Measurements from ENCODE around the gene ZNF37A.
"Not testable (repeated sequence)": the region's sequence is repeated elsewhere in the genome, so short reads cannot be mapped to it uniquely, and the experiment has no call there.

Gene ZNF37A

GRCh38 chr10:38070501-38070900 is 23.6 kb upstream of the ZNF37A start:
- ChIA-PET POLR2A (no interaction called here), CTCF (no interaction called here)
- TF ChIP-seq SUZ12 (IDR thresholded peaks at IDR 0.05) (no peak), HDGF (IDR thresholded peaks at IDR 0.05; ENCODE audit: borderline replicate concordance) (no peak), ARNT (IDR thresholded peaks at IDR 0.05) (no peak), SP1 (IDR thresholded peaks at IDR 0.05) (no peak), NFRKB (IDR thresholded peaks at IDR 0.05) (no peak), ELF4 (IDR thresholded peaks at IDR 0.05) (no peak), FOXA1 (IDR thresholded peaks at IDR 0.05) (no peak), FOXM1 (IDR thresholded peaks at IDR 0.05; ENCODE audit: borderline replicate concordance) (no peak), ZNF384 (IDR thresholded peaks at IDR 0.05) (no peak), PKNOX1 (IDR thresholded peaks at IDR 0.05) (no peak), FOXK2 (IDR thresholded peaks at IDR 0.05) (no peak), BHLHE40 (IDR thresholded peaks at IDR 0.05; ENCODE audit: borderline replicate concordance) (no peak), TARDBP (IDR thresholded peaks at IDR 0.05) (no peak), LEF1 (IDR thresholded peaks at IDR 0.05; ENCODE audit: borderline replicate concordance) (no peak), CTBP1 (IDR thresholded peaks at IDR 0.05; ENCODE audit: borderline replicate concordance) (no peak), L3MBTL2 (conservative IDR thresholded peaks at IDR 0.05) (no peak)
- no peak for DNase-seq (ENCODE audit: extremely low spot score)

GRCh38 chr10:38072552-38072951 is 21.6 kb upstream of the ZNF37A start:
- TF ChIP-seq ARNT (IDR thresholded peaks at IDR 0.05) (no peak), L3MBTL2 (conservative IDR thresholded peaks at IDR 0.05) (no peak), ZNF384 (IDR thresholded peaks at IDR 0.05) (no peak), CTBP1 (IDR thresholded peaks at IDR 0.05; ENCODE audit: borderline replicate concordance) (no peak), FOXK2 (IDR thresholded peaks at IDR 0.05) (no peak), PKNOX1 (IDR thresholded peaks at IDR 0.05) (no peak), BHLHE40 (IDR thresholded peaks at IDR 0.05; ENCODE audit: borderline replicate concordance) (no peak), FOXA1 (IDR thresholded peaks at IDR 0.05) (no peak), TARDBP (IDR thresholded peaks at IDR 0.05) (no peak), SUZ12 (IDR thresholded peaks at IDR 0.05) (no peak), SP1 (IDR thresholded peaks at IDR 0.05) (no peak), HDGF (IDR thresholded peaks at IDR 0.05; ENCODE audit: borderline replicate concordance) (no peak), LEF1 (IDR thresholded peaks at IDR 0.05; ENCODE audit: borderline replicate concordance) (no peak), ELF4 (IDR thresholded peaks at IDR 0.05) (no peak)
- CTCF ChIA-PET: no interaction called here
- POLR2A ChIA-PET: interaction anchor here (0.7 kb wide), 1 partner anchor 20 kb away, joined by 3 read pairs; no protein-coding TSS in a partner anchor
- no peak for DNase-seq (ENCODE audit: extremely low spot score)

GRCh38 chr10:38076687-38077086 is 17.4 kb upstream of the ZNF37A start:
- DNase-seq (ENCODE audit: extremely low spot score): no peak
- CTCF ChIA-PET: no interaction called here
- POLR2A ChIA-PET: no interaction called here
- TF ChIP-seq FOXM1 (IDR thresholded peaks at IDR 0.05; ENCODE audit: borderline replicate concordance): no peak
- no peak for TF ChIP-seq NFRKB (IDR thresholded peaks at IDR 0.05)
- TF ChIP-seq BHLHE40 (IDR thresholded peaks at IDR 0.05; ENCODE audit: borderline replicate concordance): no peak
- TF ChIP-seq ARNT (IDR thresholded peaks at IDR 0.05): no peak
- TF ChIP-seq ZNF384 (IDR thresholded peaks at IDR 0.05): no peak
- TF ChIP-seq FOXA1 (IDR thresholded peaks at IDR 0.05): no peak
- TF ChIP-seq FOXK2 (IDR thresholded peaks at IDR 0.05): no peak
- no peak for TF ChIP-seq CTBP1 (IDR thresholded peaks at IDR 0.05; ENCODE audit: borderline replicate concordance)
- no peak for TF ChIP-seq SP1 (IDR thresholded peaks at IDR 0.05)
- no peak for TF ChIP-seq LEF1 (IDR thresholded peaks at IDR 0.05; ENCODE audit: borderline replicate concordance)
- TF ChIP-seq PKNOX1 (IDR thresholded peaks at IDR 0.05): no peak
- no peak for TF ChIP-seq HDGF (IDR thresholded peaks at IDR 0.05; ENCODE audit: borderline replicate concordance)
- TF ChIP-seq L3MBTL2 (conservative IDR thresholded peaks at IDR 0.05): no peak
- TF ChIP-seq ELF4 (IDR thresholded peaks at IDR 0.05): no peak
- no peak for TF ChIP-seq TARDBP (IDR thresholded peaks at IDR 0.05)

GRCh38 chr10:38093318-38093717 is 819 bp upstream of the ZNF37A start:
- POLR2A ChIA-PET: interaction anchor here (0.5 to 3.2 kb wide), 3 partner anchors 21 to 83 kb away, joined by 3 to 8 read pairs (median 4); partner anchors contain the start of gene ZNF33A
- DNase-seq (ENCODE audit: extremely low spot score); CTCF ChIA-PET: not testable (repeated sequence)

GRCh38 chr10:38093816-38094157 is 350 bp upstream of the ZNF37A start:
- TF ChIP-seq PKNOX1 (IDR thresholded peaks at IDR 0.05) (no peak), NFRKB (IDR thresholded peaks at IDR 0.05) (no peak), HDGF (IDR thresholded peaks at IDR 0.05; ENCODE audit: borderline replicate concordance) (no peak), BHLHE40 (IDR thresholded peaks at IDR 0.05; ENCODE audit: borderline replicate concordance) (no peak), LEF1 (IDR thresholded peaks at IDR 0.05; ENCODE audit: borderline replicate concordance) (no peak), FOXK2 (IDR thresholded peaks at IDR 0.05) (no peak), FOXA1 (IDR thresholded peaks at IDR 0.05) (no peak), SP1 (IDR thresholded peaks at IDR 0.05) (no peak), CTBP1 (IDR thresholded peaks at IDR 0.05; ENCODE audit: borderline replicate concordance) (no peak), ARNT (IDR thresholded peaks at IDR 0.05) (no peak), SUZ12 (IDR thresholded peaks at IDR 0.05) (no peak), L3MBTL2 (conservative IDR thresholded peaks at IDR 0.05) (no peak), FOXM1 (IDR thresholded peaks at IDR 0.05; ENCODE audit: borderline replicate concordance) (no peak), ELF4 (IDR thresholded peaks at IDR 0.05) (no peak), TARDBP (IDR thresholded peaks at IDR 0.05) (no peak), ZNF384 (IDR thresholded peaks at IDR 0.05) (no peak)
- CTCF ChIA-PET: no interaction called here
- no peak for DNase-seq (ENCODE audit: extremely low spot score)
- POLR2A ChIA-PET: interaction anchor here (1.1 to 3.2 kb wide), 2 partner anchors 68 to 84 kb away, joined by 4 to 8 read pairs; partner anchors contain the start of gene ZNF33A
